Measurements from ENCODE around the gene KIAA1217.
A peak's percentile ranks its signal among the peaks of the same experiment; 100 is the strongest.

Gene KIAA1217

GRCh38 chr10:24344279-24344678 lies 135.3 kb downstream of the KIAA1217 start (continued):
- TF ChIP-seq KLF9 (tag by site-specific recombination; IDR thresholded peaks at IDR 0.05; ENCODE audit: low read depth) (no peak), ZNF211 (tag by site-specific recombination; IDR thresholded peaks at IDR 0.05; ENCODE audit: low read depth) (no peak), ZNF433 (tag by site-specific recombination; IDR thresholded peaks at IDR 0.05; ENCODE audit: low read depth) (no peak), ZNF76 (tag by site-specific recombination; IDR thresholded peaks at IDR 0.05; ENCODE audit: borderline replicate concordance, low read depth) (no peak), ZSCAN16 (tag by site-specific recombination; IDR thresholded peaks at IDR 0.05) (no peak), ZNF449 (tag by site-specific recombination; IDR thresholded peaks at IDR 0.05) (no peak)

- no peaks in the 10 kb centered on the region for H3K36me3 ChIP-seq (ENCODE audit: control insufficient read depth in 2 of 2, insufficient read depth in 1 of 2, low read length in 2 of 2)
- CTCF ChIA-PET: interaction anchor here (0.6 kb wide), 1 partner anchor 15 kb away, joined by 3 read pairs; no protein-coding TSS in a partner anchor
- TF ChIP-seq ZNF692 (tag by site-specific recombination; IDR thresholded peaks at IDR 0.05) (no peak), ZNF175 (tag by site-specific recombination; IDR thresholded peaks at IDR 0.05) (no peak), ZNF449 (tag by site-specific recombination; IDR thresholded peaks at IDR 0.05) (no peak), SCRT1 (tag by site-specific recombination; IDR thresholded peaks at IDR 0.05; ENCODE audit: borderline replicate concordance) (no peak)
- no peak overlapping the region for H3K27ac ChIP-seq (ENCODE audit: extremely low read depth, low read depth, low read length)
- no peak overlapping the region for H3K4me3 ChIP-seq (ENCODE audit: low read depth, low read length)
- POLR2A ChIA-PET: no interaction called here
- H3K4me1 ChIP-seq (ENCODE audit: control insufficient read depth, insufficient read depth, low read length): peaks cover 5% of the 10 kb centered on the region; the same call in 1 of the 2 replicates
- no peaks in the 10 kb centered on the region for H3K9me3 ChIP-seq (ENCODE audit: control insufficient read depth, insufficient read depth, low read depth, low read length)
Measured at GRCh38 chr10:24344695-24345463, 135.9 kb downstream of the KIAA1217 start.

- peaks cover 13% of the 10 kb centered on the region for H3K4me1 ChIP-seq (ENCODE audit: control insufficient read depth, insufficient read depth, low read length)
- CTCF ChIA-PET: interaction anchor here (0.9 kb wide), 1 partner anchor 28 kb away, joined by 4 read pairs; no protein-coding TSS in a partner anchor
Measured at GRCh38 chr10:24346877-24347519, 138.1 kb downstream of the KIAA1217 start.

More at GRCh38 chr10:24346877-24347519, 138.1 kb downstream of the KIAA1217 start:
- Histone ChIP-seq H3K27ac (ENCODE audit: extremely low read depth, low read depth, low read length) (no peak overlapping the region), H3K36me3 (ENCODE audit: control insufficient read depth in 2 of 2, insufficient read depth in 1 of 2, low read length in 2 of 2) (no peaks in the 10 kb centered on the region), H3K4me3 (ENCODE audit: low read depth, low read length) (no peak overlapping the region), H3K9me3 (ENCODE audit: control insufficient read depth, insufficient read depth, low read depth, low read length) (no peaks in the 10 kb centered on the region)
- POLR2A ChIA-PET: interaction anchor here (0.7 kb wide), 1 partner anchor 92 kb away, joined by 3 read pairs; no protein-coding TSS in a partner anchor
- TF ChIP-seq ZNF423 (tag by site-specific recombination; IDR thresholded peaks at IDR 0.05) (0 out of 2 replicates have a peak, but pooled peaks have one; percentile 24), ZBTB44 (tag by site-specific recombination; IDR thresholded peaks at IDR 0.05) (no peak)
